ENCODE results near the gene MYRF.

DNA sequence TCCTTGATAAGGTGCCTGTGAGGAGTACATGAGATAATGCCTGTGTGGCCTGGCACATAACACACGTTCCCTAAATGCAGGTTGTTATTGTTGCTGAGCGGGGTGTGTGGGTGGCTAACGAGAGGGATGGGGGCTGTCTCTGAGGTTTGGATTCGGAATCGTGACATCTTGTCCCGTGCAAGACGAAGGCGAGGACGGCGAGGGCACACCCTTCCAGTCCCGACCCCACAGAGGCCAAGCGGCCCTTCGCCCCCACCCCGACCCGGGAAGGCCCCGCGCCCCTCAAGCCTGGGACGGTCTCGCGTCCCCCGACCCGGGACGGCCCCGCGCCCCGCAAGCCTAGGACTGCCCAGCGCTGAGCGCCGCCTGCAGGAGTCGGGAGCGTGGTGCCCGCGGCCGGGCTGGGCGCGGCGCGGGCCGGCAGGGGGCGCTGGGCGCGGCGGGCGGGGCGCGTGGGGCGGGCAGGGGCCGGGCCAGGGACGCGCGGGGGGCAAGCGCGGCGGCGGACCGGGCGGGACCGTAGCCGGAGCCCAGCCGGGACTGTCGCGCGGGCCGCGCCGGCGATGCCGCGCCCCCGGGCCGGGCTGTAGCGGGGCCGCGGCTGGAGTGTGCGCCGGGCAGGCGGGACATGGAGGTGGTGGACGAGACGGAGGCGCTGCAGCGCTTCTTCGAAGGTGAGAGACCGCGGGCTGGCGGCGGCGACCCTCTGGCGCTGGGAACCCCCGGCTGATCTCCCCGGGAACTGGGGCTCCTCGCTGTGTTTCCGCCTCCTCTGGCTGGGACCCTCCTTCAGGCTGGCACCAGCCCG lies at the start of gene MYRF:
- TF ChIP-seq, protein P1, sequence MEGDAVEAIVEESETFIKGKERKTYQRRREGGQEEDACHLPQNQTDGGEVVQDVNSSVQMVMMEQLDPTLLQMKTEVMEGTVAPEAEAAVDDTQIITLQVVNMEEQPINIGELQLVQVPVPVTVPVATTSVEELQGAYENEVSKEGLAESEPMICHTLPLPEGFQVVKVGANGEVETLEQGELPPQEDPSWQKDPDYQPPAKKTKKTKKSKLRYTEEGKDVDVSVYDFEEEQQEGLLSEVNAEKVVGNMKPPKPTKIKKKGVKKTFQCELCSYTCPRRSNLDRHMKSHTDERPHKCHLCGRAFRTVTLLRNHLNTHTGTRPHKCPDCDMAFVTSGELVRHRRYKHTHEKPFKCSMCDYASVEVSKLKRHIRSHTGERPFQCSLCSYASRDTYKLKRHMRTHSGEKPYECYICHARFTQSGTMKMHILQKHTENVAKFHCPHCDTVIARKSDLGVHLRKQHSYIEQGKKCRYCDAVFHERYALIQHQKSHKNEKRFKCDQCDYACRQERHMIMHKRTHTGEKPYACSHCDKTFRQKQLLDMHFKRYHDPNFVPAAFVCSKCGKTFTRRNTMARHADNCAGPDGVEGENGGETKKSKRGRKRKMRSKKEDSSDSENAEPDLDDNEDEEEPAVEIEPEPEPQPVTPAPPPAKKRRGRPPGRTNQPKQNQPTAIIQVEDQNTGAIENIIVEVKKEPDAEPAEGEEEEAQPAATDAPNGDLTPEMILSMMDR (IDR thresholded peaks at IDR 0.05), result peak in 5 of 6 experiments; percentile 26 to 65 (median 49)
- no peak for TF ChIP-seq POLR2A (IDR thresholded peaks at IDR 0.05)
